CD4-positive, alpha-beta T cell (primary cell): ENCODE measurements around the gene HDAC5. TPM values are rescaled to one million over a fixed set of nuclear protein-coding genes. Genes with fewer than 3 reads are reported as not detected.

ENCODE experiments used
- ATAC-seq: fragments of 200-7000 bp; cut with Tn5 transposase; one replicate; pipeline ENCODE4 v1.10.0; 2022; ENCODE audit warnings: mild to moderate bottlenecking; ENCODE audit not compliant: poor library complexity
- CTCF ChIA-PET: fragments of 350-600 bp; sonication (Branson Sonifier 250); formaldehyde crosslinking; loops from one replicate; lab custom pipeline; 2021; ENCODE audit warnings: antibody characterized with exemption, inconsistent platforms; lab: Charles Lee
- POLR2A ChIA-PET: fragments of 350-600 bp; sonication (Branson Sonifier 250); formaldehyde crosslinking; loops from one replicate; lab custom pipeline; 2021; ENCODE audit warnings: antibody characterized with exemption, inconsistent platforms; lab: Charles Lee
- DNase-seq, 14 experiments: peaks; one replicate each; pipeline ENCODE4 v3.0.0-alpha.2; 2013 to 2020; ENCODE audit warnings: mixed read lengths in 2 of 14
- H3K27ac ChIP-seq, 2 donors: one replicate each; pipeline versions ENCODE4 v1.5.1 to v1.7.0; 2013; ENCODE audit warnings: low read length in 2 of 2, low read depth in 1 of 2, mild to moderate bottlenecking in 1 of 2
- H3K27me3 ChIP-seq, 2 experiments: 1 replicate in 1 of 2; 2 replicates in 1 of 2; pipeline versions ENCODE4 v1.6.1 to v1.7.0; 2013; ENCODE audit warnings: low read length in 2 of 2, control low read depth in 1 of 2, mild to moderate bottlenecking in 1 of 2, moderate library complexity in 1 of 2; ENCODE audit not compliant: insufficient read depth in 2 of 2, control insufficient read depth in 1 of 2
- H3K36me3 ChIP-seq: one replicate; pipeline ENCODE4 v1.6.1; 2013; ENCODE audit warnings: low read length, control low read depth; ENCODE audit not compliant: insufficient read depth
- H3K4me1 ChIP-seq: one replicate; pipeline ENCODE4 v1.6.1; 2013; ENCODE audit warnings: low read length, control low read depth; ENCODE audit not compliant: insufficient read depth
- H3K4me3 ChIP-seq: one replicate; pipeline ENCODE4 v1.5.1; 2013; ENCODE audit warnings: mild to moderate bottlenecking, low read length, moderate library complexity
- H3K9me3 ChIP-seq, 2 experiments: 1 replicate in 1 of 2; 2 replicates in 1 of 2; pipeline versions ENCODE4 v1.6.1 to v1.7.0; 2013; ENCODE audit warnings: low read length in 2 of 2, mild to moderate bottlenecking in 2 of 2, control low read depth in 1 of 2, moderate library complexity in 1 of 2; ENCODE audit not compliant: control insufficient read depth in 1 of 2, insufficient read depth in 1 of 2
- H3K27ac Mint-ChIP-seq: one replicate; pipeline ENCODE4 v1.8.0; 2020; ENCODE audit warnings: mixed read lengths
- H3K27me3 Mint-ChIP-seq: one replicate; pipeline ENCODE4 v1.8.0; 2021; ENCODE audit warnings: mixed read lengths
- H3K36me3 Mint-ChIP-seq: one replicate; pipeline ENCODE4 v1.8.0; 2021; ENCODE audit warnings: low read depth, mixed read lengths
- H3K4me1 Mint-ChIP-seq: one replicate; pipeline ENCODE4 v1.8.0; 2021; ENCODE audit warnings: low read depth, mixed read lengths
- H3K4me3 Mint-ChIP-seq: one replicate; pipeline ENCODE4 v1.8.0; 2020; ENCODE audit warnings: mild to moderate bottlenecking, mixed read lengths
- H3K9me3 Mint-ChIP-seq: one replicate; pipeline ENCODE4 v1.8.0; 2020; ENCODE audit warnings: mixed read lengths
- intact Hi-C, 2 experiments: fragments of 100-400 bp; cut with DNase I in 1 of 2; cut with micrococcal nuclease in 1 of 2; formaldehyde crosslinking; loops; one replicate each; pipeline versions ENCODE4 v1.15.1 to v1.9.0; 2023 to 2025; cut with DNase I, micrococcal nuclease
- total RNA-seq, 174 experiments: library from RNA in 2 of 174; stranded (reverse) in 2 of 174; gene quantifications; one replicate each; pipeline ENCODE4 v1.2.3 and lab custom pipeline; 2021 to 2026
- TF ChIP-seq, protein P1 (sequence below): fragments of 200-600 bp; IDR thresholded peaks from one replicate; pipeline ENCODE4 v1.8.0; 2022; ENCODE audit warnings: antibody characterized with exemption, mild to moderate bottlenecking

The HDAC5 gene
- total RNA-seq, 2 experiments from 2014 or later: 92.0 to 92.5 TPM

DNA sequence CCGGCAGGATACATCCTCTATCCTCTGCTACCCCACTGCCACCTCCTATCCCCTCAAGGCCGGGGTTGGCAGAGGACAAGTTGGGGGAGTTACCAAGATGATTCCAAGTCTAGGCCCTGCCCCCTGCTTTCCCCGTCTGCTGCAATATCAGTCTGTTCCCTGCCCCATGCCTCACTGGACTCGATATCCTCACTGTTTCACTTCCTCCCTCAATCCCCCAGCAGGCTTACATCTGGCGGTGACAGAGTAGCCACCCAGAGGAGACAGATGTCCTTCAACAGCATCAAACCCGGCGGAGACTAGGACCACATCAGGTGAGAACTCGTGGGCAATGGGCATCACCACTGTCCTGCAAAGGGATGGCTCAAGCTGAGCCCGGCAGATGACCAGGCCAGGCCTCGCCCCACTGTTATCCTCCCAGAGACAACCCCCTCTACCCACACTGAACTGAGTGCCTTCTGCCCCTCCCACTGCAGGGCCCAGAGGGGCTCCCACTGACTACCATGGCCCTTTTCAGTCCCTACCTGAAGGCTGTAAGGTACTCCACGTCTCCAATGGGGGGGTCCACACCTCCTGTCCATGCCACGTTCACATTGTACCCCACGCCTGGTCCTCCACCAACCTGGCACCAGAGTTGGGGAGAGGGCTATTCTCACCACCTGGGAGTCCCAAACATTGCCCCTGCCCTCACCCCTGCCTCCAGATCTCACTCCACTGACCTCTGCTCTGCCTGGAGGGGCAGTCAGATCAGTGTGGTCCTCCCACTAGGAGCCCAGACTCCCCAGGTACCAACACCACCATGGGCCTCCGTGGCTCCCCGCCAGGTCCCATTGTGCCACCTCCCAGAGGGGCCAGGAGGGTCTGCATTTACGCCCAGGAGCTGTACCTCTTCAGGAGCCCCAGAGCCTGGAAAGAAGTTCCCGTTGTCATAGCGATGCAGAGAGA is 43.3 kb downstream of the HDAC5 start:
- no peaks in the 10 kb centered on the region for H3K4me1 ChIP-seq
- Mint-ChIP-seq H3K36me3 (peaks cover 79% of the 10 kb centered on the region), H3K27ac (no peak overlapping the region), H3K4me1 (no peaks in the 10 kb centered on the region), H3K9me3 (no peaks in the 10 kb centered on the region), H3K4me3 (no peak overlapping the region), H3K27me3 (no peaks in the 10 kb centered on the region)
- no peaks in the 10 kb centered on the region for H3K27me3 ChIP-seq
- H3K4me3 ChIP-seq: no peak overlapping the region
- peaks cover 72% of the 10 kb centered on the region for H3K36me3 ChIP-seq
- intact Hi-C loops: loop anchor here in 1 of 2 experiments (5.0 to 10.0 kb wide), 2 partner anchors 273 to 855 kb away; partner anchors contain the start of gene CCDC200
- DNase-seq (peak in 1 of 14 experiments; percentile 26), ATAC-seq (no peak)
- CTCF ChIA-PET: no interaction called here
- TF ChIP-seq, protein P1, sequence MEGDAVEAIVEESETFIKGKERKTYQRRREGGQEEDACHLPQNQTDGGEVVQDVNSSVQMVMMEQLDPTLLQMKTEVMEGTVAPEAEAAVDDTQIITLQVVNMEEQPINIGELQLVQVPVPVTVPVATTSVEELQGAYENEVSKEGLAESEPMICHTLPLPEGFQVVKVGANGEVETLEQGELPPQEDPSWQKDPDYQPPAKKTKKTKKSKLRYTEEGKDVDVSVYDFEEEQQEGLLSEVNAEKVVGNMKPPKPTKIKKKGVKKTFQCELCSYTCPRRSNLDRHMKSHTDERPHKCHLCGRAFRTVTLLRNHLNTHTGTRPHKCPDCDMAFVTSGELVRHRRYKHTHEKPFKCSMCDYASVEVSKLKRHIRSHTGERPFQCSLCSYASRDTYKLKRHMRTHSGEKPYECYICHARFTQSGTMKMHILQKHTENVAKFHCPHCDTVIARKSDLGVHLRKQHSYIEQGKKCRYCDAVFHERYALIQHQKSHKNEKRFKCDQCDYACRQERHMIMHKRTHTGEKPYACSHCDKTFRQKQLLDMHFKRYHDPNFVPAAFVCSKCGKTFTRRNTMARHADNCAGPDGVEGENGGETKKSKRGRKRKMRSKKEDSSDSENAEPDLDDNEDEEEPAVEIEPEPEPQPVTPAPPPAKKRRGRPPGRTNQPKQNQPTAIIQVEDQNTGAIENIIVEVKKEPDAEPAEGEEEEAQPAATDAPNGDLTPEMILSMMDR: no peak
- H3K27ac ChIP-seq: no peak overlapping the region
- POLR2A ChIA-PET: no interaction called here
- no peaks in the 10 kb centered on the region for H3K9me3 ChIP-seq

DNA sequence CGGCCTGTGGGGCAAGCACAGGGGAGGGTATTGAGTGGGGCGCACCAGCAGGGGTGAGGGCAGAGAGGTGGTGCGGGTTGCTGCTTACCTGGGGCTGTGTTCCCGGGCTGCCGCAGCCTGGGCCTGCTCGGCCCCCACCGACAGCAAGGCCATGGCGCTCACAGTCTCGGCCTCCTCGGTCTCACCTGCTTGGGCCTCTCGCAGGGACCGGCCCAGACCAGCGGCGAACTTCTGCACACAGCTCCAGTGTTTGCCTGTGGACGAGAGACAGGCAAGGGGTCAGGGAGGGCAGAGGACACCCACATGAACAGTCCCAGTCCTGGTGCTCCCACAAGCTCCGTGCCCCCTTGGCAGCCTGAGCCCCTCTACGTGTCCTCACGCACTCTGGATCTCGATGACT is 45.0 kb downstream of the HDAC5 start:
- H3K4me1 Mint-ChIP-seq: no peaks in the 10 kb centered on the region
- no peaks in the 10 kb centered on the region for H3K27me3 ChIP-seq
- no peaks in the 10 kb centered on the region for H3K9me3 Mint-ChIP-seq
- ATAC-seq (no peak), DNase-seq (peak in 1 of 14 experiments; percentile 27)
- H3K27ac ChIP-seq: no peak overlapping the region
- H3K4me3 Mint-ChIP-seq: no peak overlapping the region
- ChIA-PET POLR2A (interaction anchor here (0.6 kb wide), 1 partner anchor 39 kb away, joined by 3 read pairs; no protein-coding TSS in a partner anchor), CTCF (no interaction called here)
- TF ChIP-seq, protein P1: no peak
- H3K4me3 ChIP-seq: no peak overlapping the region
- H3K36me3 ChIP-seq: peaks cover 58% of the 10 kb centered on the region
- peaks cover 67% of the 10 kb centered on the region for H3K36me3 Mint-ChIP-seq
- H3K27ac Mint-ChIP-seq: peak overlapping the region; percentile 33
- no peaks in the 10 kb centered on the region for H3K9me3 ChIP-seq
- H3K27me3 Mint-ChIP-seq: no peaks in the 10 kb centered on the region
- intact Hi-C loops: no loop called here
- H3K4me1 ChIP-seq: no peaks in the 10 kb centered on the region

DNA sequence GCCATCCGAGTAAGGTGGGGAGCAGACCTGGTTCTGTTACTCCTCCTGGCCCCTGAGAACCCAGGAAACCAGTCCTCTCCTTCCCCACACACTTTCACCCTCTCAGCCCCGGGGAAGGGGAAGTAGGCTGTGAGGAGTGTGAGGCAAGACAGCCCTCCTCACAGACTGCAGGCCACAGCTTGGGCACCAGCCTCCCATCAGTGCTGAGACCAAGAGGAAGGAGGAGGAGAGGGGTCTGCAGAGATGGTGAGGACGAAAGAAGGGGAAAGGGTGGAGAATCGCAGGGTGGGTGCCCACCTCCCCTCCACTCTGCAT is 45.9 kb downstream of the HDAC5 start:
- intact Hi-C loops: no loop called here
- Mint-ChIP-seq H3K4me1 (peaks cover 5% of the 10 kb centered on the region), H3K27ac (no peak overlapping the region), H3K36me3 (peaks cover 62% of the 10 kb centered on the region), H3K9me3 (no peaks in the 10 kb centered on the region), H3K4me3 (no peak overlapping the region), H3K27me3 (no peaks in the 10 kb centered on the region)
- Histone ChIP-seq H3K36me3 (peaks cover 52% of the 10 kb centered on the region), H3K9me3 (no peaks in the 10 kb centered on the region), H3K27me3 (no peaks in the 10 kb centered on the region), H3K4me1 (no peaks in the 10 kb centered on the region), H3K4me3 (no peak overlapping the region), H3K27ac (no peak overlapping the region)
- ChIA-PET POLR2A (no interaction called here), CTCF (no interaction called here)
- ATAC-seq (no peak), DNase-seq (peak in 1 of 14 experiments; percentile 28)
- TF ChIP-seq, protein P1: no peak
